Colonic mucosa (tissue), 4 donors: ENCODE measurements around the gene BOD1L1. TPM values are rescaled to one million over a fixed set of nuclear protein-coding genes. Genes with fewer than 3 reads are reported as not detected.

Experiments used
- DNase-seq: peaks from one replicate; pipeline ENCODE4 v3.0.0-alpha.2; 2020
- H3K27ac ChIP-seq: fragments of 200-600 bp; one replicate; pipeline ENCODE4 v1.8.0; 2021
- H3K27me3 ChIP-seq: fragments of 200-600 bp; one replicate; pipeline ENCODE4 v1.8.0; 2021
- H3K36me3 ChIP-seq: fragments of 200-600 bp; one replicate; pipeline ENCODE4 v1.8.0; 2021
- H3K4me1 ChIP-seq: fragments of 200-600 bp; one replicate; pipeline ENCODE4 v1.8.0; 2021; ENCODE audit warnings: mild to moderate bottlenecking
- H3K4me3 ChIP-seq: fragments of 200-600 bp; one replicate; pipeline ENCODE4 v1.8.0; 2021
- H3K9ac ChIP-seq, 2 donors: one replicate each; pipeline ENCODE4 v1.7.0; 2013; ENCODE audit warnings: control low read depth in 2 of 2, low read depth in 2 of 2, low read length in 2 of 2
- H3K9me3 ChIP-seq: fragments of 200-600 bp; one replicate; pipeline ENCODE4 v1.8.0; 2021
- intact Hi-C: fragments of 100-400 bp; cut with DNase I; formaldehyde crosslinking; loops from one replicate; pipeline ENCODE4 v1.14.1; 2022
- total RNA-seq, 2 donors: library from RNA; stranded (reverse); fragmentation: NEBNext Ultra II Directional in 1 of 2; extraction: Animal tissue kit (Norgen Biotek cat#: 25700) in 1 of 2; gene quantifications; one replicate each; pipeline ENCODE4 v1.2.1, GENCODE V29; 2021
- TF ChIP-seq, protein P1 (sequence below): fragments of 200-600 bp; IDR thresholded peaks from one replicate; pipeline ENCODE4 v1.8.0; 2022; ENCODE audit warnings: antibody characterized with exemption, mild to moderate bottlenecking
- donor health status: healthy.
- donor health status: DM: no; HTN: no; CAD: no.
- donor health status: DM: no; HTN: no; CAD: no.

The BOD1L1 gene
- total RNA-seq, 2 donors from 2014 or later = 20.7 to 24.7 TPM

DNA sequence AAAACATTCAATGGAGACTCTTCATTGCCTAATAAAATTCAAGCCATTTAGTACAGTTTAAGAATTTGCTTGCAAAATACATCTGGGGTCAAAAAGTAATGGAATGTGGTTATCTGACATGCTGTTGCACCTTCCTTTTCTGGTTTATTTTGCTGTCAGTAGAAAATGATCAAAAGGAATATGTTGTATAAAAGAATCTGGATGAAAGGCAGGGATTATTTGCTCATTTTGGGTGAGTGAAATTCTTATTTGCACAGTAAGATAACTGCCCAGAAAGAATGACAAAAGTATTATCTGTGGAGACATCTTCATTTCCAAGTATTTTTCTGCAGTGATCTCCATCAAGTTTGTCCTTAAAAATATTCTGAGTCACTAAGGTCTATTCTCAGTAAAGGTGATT lies 30.4 kb downstream of the BOD1L1 start:
- no peaks in the 10 kb centered on the region for H3K4me1 ChIP-seq
- H3K36me3 ChIP-seq = no peaks in the 10 kb centered on the region
- DNase-seq = no peak
- H3K27me3 ChIP-seq = no peaks in the 10 kb centered on the region
- intact Hi-C loops = no loop called here
- no peak overlapping the region for H3K27ac ChIP-seq
- TF ChIP-seq, protein P1, sequence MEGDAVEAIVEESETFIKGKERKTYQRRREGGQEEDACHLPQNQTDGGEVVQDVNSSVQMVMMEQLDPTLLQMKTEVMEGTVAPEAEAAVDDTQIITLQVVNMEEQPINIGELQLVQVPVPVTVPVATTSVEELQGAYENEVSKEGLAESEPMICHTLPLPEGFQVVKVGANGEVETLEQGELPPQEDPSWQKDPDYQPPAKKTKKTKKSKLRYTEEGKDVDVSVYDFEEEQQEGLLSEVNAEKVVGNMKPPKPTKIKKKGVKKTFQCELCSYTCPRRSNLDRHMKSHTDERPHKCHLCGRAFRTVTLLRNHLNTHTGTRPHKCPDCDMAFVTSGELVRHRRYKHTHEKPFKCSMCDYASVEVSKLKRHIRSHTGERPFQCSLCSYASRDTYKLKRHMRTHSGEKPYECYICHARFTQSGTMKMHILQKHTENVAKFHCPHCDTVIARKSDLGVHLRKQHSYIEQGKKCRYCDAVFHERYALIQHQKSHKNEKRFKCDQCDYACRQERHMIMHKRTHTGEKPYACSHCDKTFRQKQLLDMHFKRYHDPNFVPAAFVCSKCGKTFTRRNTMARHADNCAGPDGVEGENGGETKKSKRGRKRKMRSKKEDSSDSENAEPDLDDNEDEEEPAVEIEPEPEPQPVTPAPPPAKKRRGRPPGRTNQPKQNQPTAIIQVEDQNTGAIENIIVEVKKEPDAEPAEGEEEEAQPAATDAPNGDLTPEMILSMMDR = no peak
- no peaks in the 10 kb centered on the region for H3K9me3 ChIP-seq
- H3K9ac ChIP-seq = no peak overlapping the region
- no peak overlapping the region for H3K4me3 ChIP-seq

DNA sequence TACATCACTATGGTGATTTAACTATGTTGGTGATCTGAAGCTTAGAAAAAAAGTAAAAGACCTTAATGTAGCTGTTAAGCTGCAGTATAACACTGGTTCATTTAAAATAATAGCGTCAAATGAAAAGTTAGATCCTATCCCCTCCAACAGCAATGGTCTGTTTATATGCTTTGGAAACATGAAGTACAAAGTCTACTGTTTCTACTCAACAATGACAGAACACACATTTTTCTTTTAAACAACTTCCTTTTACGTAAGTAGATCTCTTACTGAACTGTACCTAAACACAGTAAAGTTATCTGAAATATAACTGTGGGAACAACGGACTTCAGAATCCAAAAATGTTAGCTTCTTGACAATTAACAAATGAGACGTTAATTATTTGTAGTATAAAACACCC lies 35.3 kb downstream of the BOD1L1 start:
- H3K27ac ChIP-seq = no peak overlapping the region
- no peak for DNase-seq
- H3K36me3 ChIP-seq = no peaks in the 10 kb centered on the region

DNA sequence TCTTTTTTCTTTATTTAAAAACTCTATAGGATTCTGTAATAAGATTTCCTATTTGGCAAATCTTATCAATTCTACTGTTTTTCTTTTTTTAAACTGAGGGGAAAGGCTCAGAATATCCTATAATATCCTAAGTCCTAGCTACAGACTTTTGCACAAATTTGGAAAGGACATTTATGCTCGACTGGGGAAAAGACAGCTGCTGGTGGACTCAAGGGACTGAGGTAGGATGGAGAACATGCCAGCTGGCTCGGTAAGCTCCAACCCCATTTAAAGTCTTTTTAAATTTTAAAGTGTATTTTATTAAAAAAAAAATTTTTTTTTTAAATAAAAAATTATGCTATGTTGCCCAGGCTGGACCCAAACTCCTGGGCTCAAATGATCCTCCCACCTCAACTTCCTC lies 36.8 kb downstream of the BOD1L1 start:
- Histone ChIP-seq H3K27me3 (no peaks in the 10 kb centered on the region), H3K9me3 (no peaks in the 10 kb centered on the region), H3K27ac (no peak overlapping the region), H3K9ac (no peak overlapping the region), H3K36me3 (no peaks in the 10 kb centered on the region), H3K4me1 (no peaks in the 10 kb centered on the region), H3K4me3 (no peak overlapping the region)
- TF ChIP-seq, protein P1 = no peak
- intact Hi-C loops = no loop called here
- no peak for DNase-seq

More for the DNA sequence above, 35.3 kb downstream of the BOD1L1 start:
- Histone ChIP-seq H3K4me1 (no peaks in the 10 kb centered on the region), H3K4me3 (no peak overlapping the region), H3K9ac (no peak overlapping the region), H3K27me3 (no peaks in the 10 kb centered on the region), H3K9me3 (no peaks in the 10 kb centered on the region)
- intact Hi-C loops = no loop called here
- TF ChIP-seq, protein P1 = no peak

DNA sequence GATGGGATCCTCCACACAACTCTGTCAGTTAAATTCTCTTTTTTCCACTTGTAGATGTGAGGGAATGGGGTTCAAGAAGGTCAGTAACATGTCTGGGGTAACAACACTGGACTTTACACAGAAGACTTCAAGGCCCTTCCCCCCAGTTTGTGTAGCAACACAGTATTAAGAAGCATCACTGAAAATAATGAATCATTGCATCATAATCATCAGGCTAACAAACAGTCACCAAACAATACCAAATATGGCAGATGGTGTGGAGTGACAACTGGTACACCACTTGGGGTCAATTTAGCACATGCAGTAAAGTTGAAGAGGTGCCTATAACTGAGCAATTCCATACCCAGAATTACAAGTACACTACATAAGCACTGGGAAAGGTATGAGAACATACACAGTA lies 38.6 kb downstream of the BOD1L1 start:
- DNase-seq = no peak
- Histone ChIP-seq H3K9ac (no peak overlapping the region), H3K36me3 (no peaks in the 10 kb centered on the region), H3K4me3 (no peak overlapping the region), H3K27ac (no peak overlapping the region), H3K4me1 (no peaks in the 10 kb centered on the region), H3K27me3 (no peaks in the 10 kb centered on the region), H3K9me3 (no peaks in the 10 kb centered on the region)
- TF ChIP-seq, protein P1 = no peak
- intact Hi-C loops = no loop called here

DNA sequence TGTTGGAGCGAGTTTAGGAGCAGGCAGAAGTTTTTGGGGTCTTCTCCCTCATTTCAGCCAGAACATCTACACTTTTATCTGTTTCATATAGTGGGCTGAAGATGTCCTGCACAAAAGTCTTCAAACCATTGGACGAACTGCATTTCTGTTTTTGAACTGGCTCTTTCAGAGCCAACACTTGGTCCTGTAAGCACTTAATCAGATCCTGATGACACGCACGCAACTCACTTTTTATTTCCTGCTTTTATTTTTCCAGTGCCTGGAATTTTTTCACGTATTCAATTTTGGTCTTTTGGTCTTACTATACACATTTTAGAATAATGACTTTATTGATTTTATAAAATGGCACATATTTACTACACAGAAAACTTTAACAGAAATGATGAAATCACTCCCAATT lies 43.0 kb downstream of the BOD1L1 start:
- no peak overlapping the region for H3K4me3 ChIP-seq
- no peak for DNase-seq
- no peaks in the 10 kb centered on the region for H3K4me1 ChIP-seq
- H3K9ac ChIP-seq = no peak overlapping the region
- intact Hi-C loops = no loop called here
- peaks cover 6% of the 10 kb centered on the region for H3K36me3 ChIP-seq
- no peaks in the 10 kb centered on the region for H3K27me3 ChIP-seq
- TF ChIP-seq, protein P1 = no peak
- no peak overlapping the region for H3K27ac ChIP-seq
- H3K9me3 ChIP-seq = no peaks in the 10 kb centered on the region

DNA sequence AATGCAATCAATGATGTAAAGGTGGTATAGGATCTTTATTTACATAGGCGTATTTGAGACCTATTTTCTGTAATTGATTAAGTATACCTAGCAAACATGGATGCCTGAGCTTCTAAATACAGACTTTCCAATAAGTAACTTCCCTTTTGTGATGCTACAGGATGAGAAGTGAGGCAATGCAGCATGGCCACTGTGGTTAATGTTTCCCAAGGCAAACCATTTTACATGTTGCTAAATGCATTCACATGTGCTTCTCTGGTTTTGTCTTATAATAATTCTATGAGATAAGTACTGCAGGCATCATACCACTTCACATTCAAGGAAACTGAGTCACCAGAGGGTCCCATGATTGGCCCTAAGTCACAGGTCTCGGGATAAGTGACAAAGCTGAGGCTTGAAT lies 47.5 kb downstream of the BOD1L1 start:
- intact Hi-C loops = no loop called here
- Histone ChIP-seq H3K4me3 (no peak overlapping the region), H3K9ac (no peak overlapping the region), H3K27me3 (no peaks in the 10 kb centered on the region), H3K27ac (no peak overlapping the region), H3K4me1 (no peaks in the 10 kb centered on the region), H3K9me3 (no peaks in the 10 kb centered on the region), H3K36me3 (peaks cover 14% of the 10 kb centered on the region)
- DNase-seq = no peak
- TF ChIP-seq, protein P1 = no peak
